Measurements from ENCODE around the gene TP53BP1. TPM values are rescaled to one million over a fixed set of nuclear protein-coding genes. Genes with fewer than 3 reads are reported as not detected.
"Not testable (repeated sequence)": the region's sequence is repeated elsewhere in the genome, so short reads cannot be mapped to it uniquely, and the experiment has no call there.

The TP53BP1 gene
- total and polyA plus RNA-seq, 2 experiments from 2014 or later = 16.6 to 46.8 TPM

- 89% methylated on average over 3 of the region's 3 CpGs for WGBS (ENCODE audit: low lambda C conversion rate, missing lambda C conversion rate)
- no peaks in the 10 kb centered on the region for H4K20me1 ChIP-seq (ENCODE audit: insufficient read depth, poor library complexity, severe bottlenecking)
- no peak for DNase-seq (ENCODE audit: low spot score)
- H3K79me2 ChIP-seq = no peaks in the 10 kb centered on the region
- H3K27me3 ChIP-seq = no peaks in the 10 kb centered on the region
- no peaks in the 10 kb centered on the region for H3K4me1 ChIP-seq (ENCODE audit: insufficient read depth)
- no peak for TF ChIP-seq EZH2phosphoT487 (IDR thresholded peaks at IDR 0.05; ENCODE audit: low read depth, severe bottlenecking, unreplicated experiment)
- TF ChIP-seq, protein P1, sequence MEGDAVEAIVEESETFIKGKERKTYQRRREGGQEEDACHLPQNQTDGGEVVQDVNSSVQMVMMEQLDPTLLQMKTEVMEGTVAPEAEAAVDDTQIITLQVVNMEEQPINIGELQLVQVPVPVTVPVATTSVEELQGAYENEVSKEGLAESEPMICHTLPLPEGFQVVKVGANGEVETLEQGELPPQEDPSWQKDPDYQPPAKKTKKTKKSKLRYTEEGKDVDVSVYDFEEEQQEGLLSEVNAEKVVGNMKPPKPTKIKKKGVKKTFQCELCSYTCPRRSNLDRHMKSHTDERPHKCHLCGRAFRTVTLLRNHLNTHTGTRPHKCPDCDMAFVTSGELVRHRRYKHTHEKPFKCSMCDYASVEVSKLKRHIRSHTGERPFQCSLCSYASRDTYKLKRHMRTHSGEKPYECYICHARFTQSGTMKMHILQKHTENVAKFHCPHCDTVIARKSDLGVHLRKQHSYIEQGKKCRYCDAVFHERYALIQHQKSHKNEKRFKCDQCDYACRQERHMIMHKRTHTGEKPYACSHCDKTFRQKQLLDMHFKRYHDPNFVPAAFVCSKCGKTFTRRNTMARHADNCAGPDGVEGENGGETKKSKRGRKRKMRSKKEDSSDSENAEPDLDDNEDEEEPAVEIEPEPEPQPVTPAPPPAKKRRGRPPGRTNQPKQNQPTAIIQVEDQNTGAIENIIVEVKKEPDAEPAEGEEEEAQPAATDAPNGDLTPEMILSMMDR (IDR thresholded peaks at IDR 0.05; ENCODE audit: poor library complexity) = no peak
- TF ChIP-seq EZH2 (IDR thresholded peaks at IDR 0.05; ENCODE audit: borderline replicate concordance) = no peak
- H3K36me3 ChIP-seq (replicated peaks; ENCODE audit: insufficient read depth, low read depth) = no peaks in the 10 kb centered on the region
- no peaks in the 10 kb centered on the region for H3K9me2 ChIP-seq (replicated peaks; ENCODE audit: insufficient read depth)
- no peak overlapping the region for H3K27ac ChIP-seq
- no peak overlapping the region for H3K4me3 ChIP-seq
- H3K9me3 ChIP-seq (ENCODE audit: low read depth) = no peaks in the 10 kb centered on the region
- no peak overlapping the region for H2AFZ ChIP-seq
- H3K4me2 ChIP-seq = no peak overlapping the region
These were observed 41.9 kb upstream of the TP53BP1 start for GRCh38 chr15:43534897-43535296.

GRCh38 chr15:43532826-43533225, 39.9 kb upstream of the TP53BP1 start:
- H3K4me2 ChIP-seq; H3K36me3 ChIP-seq (replicated peaks; ENCODE audit: insufficient read depth, low read depth); DNase-seq (ENCODE audit: low spot score); H3K9me2 ChIP-seq (replicated peaks; ENCODE audit: insufficient read depth); H2AFZ ChIP-seq; H3K9me3 ChIP-seq (ENCODE audit: low read depth); H3K79me2 ChIP-seq; H3K27me3 ChIP-seq; H3K27ac ChIP-seq; H3K4me3 ChIP-seq; H3K4me1 ChIP-seq (ENCODE audit: insufficient read depth); H4K20me1 ChIP-seq (ENCODE audit: insufficient read depth, poor library complexity, severe bottlenecking): not testable (repeated sequence)
- WGBS (ENCODE audit: low lambda C conversion rate, missing lambda C conversion rate) = 73% methylated on average over 5 of the region's 5 CpGs

- H2AFZ ChIP-seq = no peak overlapping the region
- no peak overlapping the region for H3K27ac ChIP-seq
- no peak overlapping the region for H3K4me3 ChIP-seq
- no peaks in the 10 kb centered on the region for H3K9me2 ChIP-seq (replicated peaks; ENCODE audit: insufficient read depth)
- H3K79me2 ChIP-seq = no peaks in the 10 kb centered on the region
- H3K9me3 ChIP-seq (ENCODE audit: low read depth) = no peaks in the 10 kb centered on the region
- H3K36me3 ChIP-seq (replicated peaks; ENCODE audit: insufficient read depth, low read depth) = no peaks in the 10 kb centered on the region
- no peak for DNase-seq (ENCODE audit: low spot score)
- H3K4me1 ChIP-seq (ENCODE audit: insufficient read depth) = no peaks in the 10 kb centered on the region
- H4K20me1 ChIP-seq (ENCODE audit: insufficient read depth, poor library complexity, severe bottlenecking) = no peaks in the 10 kb centered on the region
- H3K4me2 ChIP-seq = no peak overlapping the region
- WGBS (ENCODE audit: low lambda C conversion rate, missing lambda C conversion rate) = 32% methylated on average over 7 of the region's 7 CpGs
- H3K27me3 ChIP-seq = no peaks in the 10 kb centered on the region
- TF ChIP-seq EZH2phosphoT487 (IDR thresholded peaks at IDR 0.05; ENCODE audit: low read depth, severe bottlenecking, unreplicated experiment) = no peak
- TF ChIP-seq, protein P1 (IDR thresholded peaks at IDR 0.05; ENCODE audit: poor library complexity) = no peak
- no peak for TF ChIP-seq EZH2 (IDR thresholded peaks at IDR 0.05; ENCODE audit: borderline replicate concordance)
These were observed 38.2 kb upstream of the TP53BP1 start for GRCh38 chr15:43531018-43531670.

DNA sequence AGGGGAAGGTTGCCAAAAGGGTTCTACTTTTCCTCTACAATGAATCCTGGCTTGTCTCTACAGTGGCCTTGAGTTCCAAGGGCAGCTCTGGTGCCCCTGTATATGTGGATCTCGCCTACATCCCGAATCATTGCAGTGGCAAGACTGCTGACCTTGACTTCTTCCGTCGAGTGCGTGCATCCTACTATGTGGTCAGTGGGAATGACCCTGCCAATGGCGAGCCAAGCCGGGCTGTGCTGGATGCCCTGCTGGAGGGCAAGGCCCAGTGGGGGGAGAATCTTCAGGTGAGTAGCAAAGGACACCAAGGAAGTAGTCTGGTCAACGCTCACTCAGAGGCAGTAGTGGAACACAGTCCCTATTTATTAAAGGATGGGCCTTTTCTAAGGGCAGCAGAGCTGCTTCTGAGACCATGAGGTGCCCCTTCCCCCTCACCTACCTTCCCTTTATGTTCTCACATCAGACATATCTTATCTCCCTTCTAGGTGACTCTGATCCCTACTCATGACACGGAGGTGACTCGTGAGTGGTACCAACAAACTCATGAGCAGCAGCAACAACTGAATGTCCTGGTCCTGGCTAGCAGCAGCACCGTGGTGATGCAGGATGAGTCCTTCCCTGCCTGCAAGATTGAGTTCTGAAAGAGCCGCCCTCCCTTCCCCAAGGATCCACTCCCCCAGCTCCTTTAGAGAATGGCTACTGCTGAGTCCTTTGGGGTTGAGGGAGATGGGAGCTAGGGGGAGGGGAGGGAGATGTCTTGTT, 36.8 kb upstream of the TP53BP1 start:
- H3K79me2 ChIP-seq = no peaks in the 10 kb centered on the region
- H2AFZ ChIP-seq = no peak overlapping the region
- no peaks in the 10 kb centered on the region for H3K9me3 ChIP-seq (ENCODE audit: low read depth)
- TF ChIP-seq EZH2 (IDR thresholded peaks at IDR 0.05; ENCODE audit: borderline replicate concordance) (no peak), EZH2phosphoT487 (IDR thresholded peaks at IDR 0.05; ENCODE audit: low read depth, severe bottlenecking, unreplicated experiment) (no peak)
- TF ChIP-seq, protein P1 (IDR thresholded peaks at IDR 0.05; ENCODE audit: poor library complexity) = no peak
- no peak overlapping the region for H3K4me2 ChIP-seq
- H4K20me1 ChIP-seq (ENCODE audit: insufficient read depth, poor library complexity, severe bottlenecking) = no peaks in the 10 kb centered on the region
- no peaks in the 10 kb centered on the region for H3K4me1 ChIP-seq (ENCODE audit: insufficient read depth)
- no peak overlapping the region for H3K27ac ChIP-seq
- no peaks in the 10 kb centered on the region for H3K27me3 ChIP-seq
- H3K9me2 ChIP-seq (replicated peaks; ENCODE audit: insufficient read depth) = no peaks in the 10 kb centered on the region
- WGBS (ENCODE audit: low lambda C conversion rate, missing lambda C conversion rate) = 88% methylated on average over 12 of the region's 12 CpGs
- no peak overlapping the region for H3K4me3 ChIP-seq
- no peak for DNase-seq (ENCODE audit: low spot score)
- H3K36me3 ChIP-seq (replicated peaks; ENCODE audit: insufficient read depth, low read depth) = no peaks in the 10 kb centered on the region
